OCI-LY1 (cell line): ENCODE data around the gene AIFM1.

Source experiments
- H2AFZ ChIP-seq: fragments of 200-600 bp; sonication (generic), shearing (Covaris generic); 2 replicates; pipeline ENCODE4 v1.6.0; 2014; ENCODE audit warnings: antibody characterized with exemption, mild to moderate bottlenecking, low read length
- H3F3A ChIP-seq: fragments of 200-600 bp; sonication (generic), shearing (Covaris generic); 2 replicates; pipeline ENCODE4 v1.6.0; 2014; ENCODE audit warnings: mild to moderate bottlenecking, antibody characterized with exemption, low read length, moderate library complexity; ENCODE audit not compliant: insufficient read depth
- H3K27ac ChIP-seq: fragments of 200-600 bp; sonication (generic); 2 replicates; pipeline ENCODE4 v1.5.1; 2014; ENCODE audit warnings: low read length, mixed run types, mild to moderate bottlenecking, low read depth; ENCODE audit not compliant: poor library complexity, severe bottlenecking
- H3K27me3 ChIP-seq: fragments of 200-600 bp; sonication (generic); 2 replicates; pipeline ENCODE4 v1.6.0; 2014; ENCODE audit warnings: antibody characterized with exemption, mild to moderate bottlenecking, low read length, moderate library complexity; ENCODE audit not compliant: insufficient read depth
- H3K36me3 ChIP-seq: fragments of 200-600 bp; sonication (generic); 2 replicates; pipeline ENCODE4 v1.6.1; 2014; ENCODE audit warnings: mild to moderate bottlenecking, antibody characterized with exemption, low read length, moderate library complexity, mixed read lengths; ENCODE audit not compliant: insufficient read depth
- H3K4me1 ChIP-seq: fragments of 200-600 bp; sonication (generic); 2 replicates; pipeline ENCODE4 v1.5.1; 2014; ENCODE audit warnings: mild to moderate bottlenecking, low read length, moderate library complexity; ENCODE audit not compliant: insufficient read depth, severe bottlenecking
- H3K4me2 ChIP-seq: fragments of 200-600 bp; sonication (generic), shearing (Covaris generic); 2 replicates; pipeline ENCODE4 v1.6.1; 2014; ENCODE audit warnings: low read length
- H3K4me3 ChIP-seq: fragments of 200-600 bp; sonication (generic); 2 replicates; pipeline ENCODE4 v1.5.1; 2014; ENCODE audit warnings: low read length, low read depth, mild to moderate bottlenecking, mixed read lengths; ENCODE audit not compliant: poor library complexity, severe bottlenecking
- H3K79me2 ChIP-seq: fragments of 200-600 bp; shearing (Covaris generic); 2 replicates; pipeline ENCODE4 v1.6.1; 2016; ENCODE audit warnings: mixed run types, low read length, mixed read lengths; ENCODE audit not compliant: insufficient read depth
- H3K9ac ChIP-seq: fragments of 200-600 bp; sonication (generic), shearing (Covaris generic); 2 replicates; pipeline ENCODE4 v1.6.1; 2014; ENCODE audit warnings: mild to moderate bottlenecking, low read length, mixed read lengths
- H3K9me2 ChIP-seq: fragments of 200-600 bp; sonication (generic), shearing (Covaris generic); 2 replicates; pipeline ENCODE4 v1.6.1; 2014; ENCODE audit warnings: low read depth, mild to moderate bottlenecking, low read length, mixed read lengths
- H3K9me3 ChIP-seq: fragments of 200-600 bp; shearing (Covaris generic); 2 replicates; pipeline ENCODE4 v1.6.1; 2014; ENCODE audit warnings: low read length, mixed read lengths
- H4K20me1 ChIP-seq: fragments of 200-600 bp; sonication (generic), shearing (Covaris generic); 2 replicates; pipeline ENCODE4 v1.6.0; 2016; ENCODE audit warnings: mild to moderate bottlenecking, low read length; ENCODE audit not compliant: insufficient read depth
- EZH2 ChIP-seq: fragments of 200-600 bp; sonication (generic), shearing (Covaris generic); IDR thresholded peaks from 2 replicates; pipeline ENCODE4 v1.8.0; 2017; ENCODE audit warnings: borderline replicate concordance, mixed run types, mild to moderate bottlenecking, antibody characterized with exemption, low read length, moderate library complexity, mixed read lengths
- TF ChIP-seq, protein P1 (sequence below): fragments of 200-600 bp; sonication (generic), shearing (Covaris generic); IDR thresholded peaks from 2 replicates; pipeline ENCODE4 v1.5.1; 2017; ENCODE audit warnings: mild to moderate bottlenecking, antibody characterized with exemption, low read length, moderate library complexity, mixed read lengths

Gene AIFM1

DNA sequence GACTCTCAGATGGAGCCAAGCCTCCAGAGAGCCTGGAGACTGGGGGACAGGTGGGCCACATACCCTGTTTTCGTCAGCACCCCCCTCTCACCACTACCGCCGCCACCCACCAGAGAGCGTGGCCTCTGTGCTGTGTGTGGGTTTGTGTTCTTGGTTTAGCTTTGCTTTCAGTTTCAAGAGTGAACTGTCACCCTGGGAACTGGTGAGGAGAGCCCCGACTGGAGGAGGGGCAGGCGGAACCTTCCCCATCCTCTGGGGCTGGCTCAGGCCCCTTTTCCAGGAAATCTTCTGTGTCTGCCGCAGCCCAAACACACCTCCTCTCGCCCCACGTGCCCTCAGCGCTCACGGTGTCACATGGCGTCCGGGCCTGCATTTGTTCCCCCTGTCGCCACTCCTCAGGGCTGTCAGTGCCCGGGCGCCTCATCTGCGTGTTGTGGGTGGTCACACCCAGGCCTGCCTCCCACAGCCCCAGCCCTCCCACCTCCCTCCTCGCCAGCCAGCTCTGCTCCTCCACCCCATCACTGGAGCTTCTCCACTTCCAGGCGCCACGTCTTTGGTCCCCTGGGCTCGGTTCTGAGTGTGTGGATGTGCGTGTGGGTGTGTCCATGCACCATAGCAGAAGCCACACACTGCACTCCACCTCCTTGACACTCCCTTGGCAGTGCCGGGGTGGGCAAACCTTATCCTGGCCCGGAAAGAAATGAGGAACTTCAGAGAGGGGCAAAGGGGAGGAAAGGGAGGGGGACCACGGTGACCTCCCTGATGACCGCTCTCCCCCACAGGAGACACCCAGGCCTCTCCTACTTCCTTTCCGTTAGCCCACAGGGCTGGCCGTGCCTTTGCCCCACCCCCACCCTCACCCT lies 83.2 kb downstream of the AIFM1 start:
- Histone ChIP-seq H4K20me1 (no peaks in the 10 kb centered on the region), H3K9me3 (no peaks in the 10 kb centered on the region), H3K4me1 (peaks cover 59% of the 10 kb centered on the region), H3K36me3 (peaks cover 7% of the 10 kb centered on the region; the same call in 1 of the 2 replicates), H3K79me2 (no peaks in the 10 kb centered on the region), H2AFZ (no peak overlapping the region), H3K4me2 (peak overlapping the region; percentile 57), H3K9me2 (no peaks in the 10 kb centered on the region), H3K27ac (peak overlapping the region; percentile 98), H3K27me3 (no peaks in the 10 kb centered on the region), H3K4me3 (peak overlapping the region; percentile 27), H3K9ac (peak overlapping the region; percentile 16; the same call in 1 of the 2 replicates), H3F3A (no peaks in the 10 kb centered on the region)
- no peak for TF ChIP-seq EZH2
- TF ChIP-seq, protein P1, sequence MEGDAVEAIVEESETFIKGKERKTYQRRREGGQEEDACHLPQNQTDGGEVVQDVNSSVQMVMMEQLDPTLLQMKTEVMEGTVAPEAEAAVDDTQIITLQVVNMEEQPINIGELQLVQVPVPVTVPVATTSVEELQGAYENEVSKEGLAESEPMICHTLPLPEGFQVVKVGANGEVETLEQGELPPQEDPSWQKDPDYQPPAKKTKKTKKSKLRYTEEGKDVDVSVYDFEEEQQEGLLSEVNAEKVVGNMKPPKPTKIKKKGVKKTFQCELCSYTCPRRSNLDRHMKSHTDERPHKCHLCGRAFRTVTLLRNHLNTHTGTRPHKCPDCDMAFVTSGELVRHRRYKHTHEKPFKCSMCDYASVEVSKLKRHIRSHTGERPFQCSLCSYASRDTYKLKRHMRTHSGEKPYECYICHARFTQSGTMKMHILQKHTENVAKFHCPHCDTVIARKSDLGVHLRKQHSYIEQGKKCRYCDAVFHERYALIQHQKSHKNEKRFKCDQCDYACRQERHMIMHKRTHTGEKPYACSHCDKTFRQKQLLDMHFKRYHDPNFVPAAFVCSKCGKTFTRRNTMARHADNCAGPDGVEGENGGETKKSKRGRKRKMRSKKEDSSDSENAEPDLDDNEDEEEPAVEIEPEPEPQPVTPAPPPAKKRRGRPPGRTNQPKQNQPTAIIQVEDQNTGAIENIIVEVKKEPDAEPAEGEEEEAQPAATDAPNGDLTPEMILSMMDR = peak; percentile 28; the same call in 1 of the 2 replicates

DNA sequence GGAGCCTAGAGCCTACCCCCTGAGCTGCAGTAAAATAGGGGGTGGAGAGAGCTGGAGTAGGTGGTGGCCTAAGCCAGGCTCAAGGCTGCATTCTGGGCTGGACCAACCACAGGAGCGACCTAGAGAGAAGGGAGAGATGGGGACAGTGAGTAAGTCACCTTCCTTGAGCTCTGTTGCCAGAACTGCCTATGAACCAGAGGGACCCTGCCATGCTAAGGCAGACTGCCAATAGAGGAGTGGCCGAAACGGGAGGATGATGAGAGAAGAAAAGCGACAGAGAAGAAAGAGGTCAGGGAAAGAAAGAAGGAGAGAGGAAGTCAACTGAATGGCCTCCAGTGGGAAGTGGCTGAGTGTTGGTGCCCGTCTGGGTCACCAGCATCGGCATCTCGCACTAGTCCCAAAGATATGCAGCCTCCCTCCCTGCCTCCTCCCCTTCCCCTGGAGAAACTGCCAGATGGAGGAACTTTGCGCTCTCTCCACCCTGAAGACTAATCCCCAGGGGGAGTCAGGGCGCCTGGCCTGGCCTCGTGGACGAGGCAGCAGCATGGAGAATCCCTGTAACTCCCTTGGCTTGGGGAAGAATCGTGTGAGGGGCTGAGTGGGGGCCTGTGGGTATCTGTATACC lies 84.1 kb downstream of the AIFM1 start:
- no peaks in the 10 kb centered on the region for H3K79me2 ChIP-seq
- H3K4me3 ChIP-seq = no peak overlapping the region
- H3K9ac ChIP-seq = peak overlapping the region; percentile 16; the same call in 1 of the 2 replicates
- no peaks in the 10 kb centered on the region for H3K9me2 ChIP-seq
- 0 out of 2 replicates have a peak overlapping the region, but pooled peaks have one; percentile 57 for H3K4me2 ChIP-seq
- no peaks in the 10 kb centered on the region for H3K9me3 ChIP-seq
- TF ChIP-seq, protein P1 = no peak
- TF ChIP-seq EZH2 = no peak
- peak overlapping the region; percentile 98 for H3K27ac ChIP-seq
- no peaks in the 10 kb centered on the region for H3F3A ChIP-seq
- no peaks in the 10 kb centered on the region for H3K27me3 ChIP-seq
- peaks cover 11% of the 10 kb centered on the region; the same call in 1 of the 2 replicates for H3K36me3 ChIP-seq
- H2AFZ ChIP-seq = no peak overlapping the region
- no peaks in the 10 kb centered on the region for H4K20me1 ChIP-seq
- peaks cover 49% of the 10 kb centered on the region for H3K4me1 ChIP-seq

DNA sequence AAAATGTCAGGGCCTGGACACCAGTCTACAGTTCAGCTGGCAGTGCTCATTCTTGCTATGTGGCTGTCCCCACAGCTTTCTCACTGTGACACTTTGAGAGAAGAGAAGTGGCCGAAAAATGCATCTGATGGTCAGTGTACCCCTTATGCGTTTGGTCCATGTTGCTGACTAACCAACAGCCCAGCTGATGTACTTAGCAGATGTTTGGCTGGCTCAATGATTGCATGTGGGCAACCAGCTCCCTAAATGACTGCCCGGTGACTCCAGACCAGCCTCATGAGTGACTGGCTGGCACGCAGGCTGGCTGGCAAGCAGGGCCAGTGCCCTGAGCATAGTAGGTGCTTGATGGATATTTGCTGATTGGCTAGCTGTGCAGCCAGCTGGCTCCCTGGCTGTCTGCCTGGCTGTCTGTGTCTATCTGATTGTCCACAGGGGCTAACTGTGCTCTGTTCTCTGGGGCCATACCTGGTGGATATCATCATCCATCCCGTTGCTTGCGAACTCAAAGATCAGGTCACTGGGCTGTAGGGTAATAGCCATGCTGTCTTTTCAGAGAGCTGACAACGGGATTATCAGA lies 84.8 kb downstream of the AIFM1 start:
- no peaks in the 10 kb centered on the region for H3F3A ChIP-seq
- H2AFZ ChIP-seq = no peak overlapping the region
- no peak overlapping the region for H3K4me3 ChIP-seq
- no peaks in the 10 kb centered on the region for H3K27me3 ChIP-seq
- TF ChIP-seq, protein P1 = no peak
- no peak for TF ChIP-seq EZH2
- peak overlapping the region; percentile 98 for H3K27ac ChIP-seq
- H3K9me2 ChIP-seq = no peaks in the 10 kb centered on the region
- H3K4me2 ChIP-seq = no peak overlapping the region
- peaks cover 43% of the 10 kb centered on the region for H3K4me1 ChIP-seq
- no peaks in the 10 kb centered on the region for H3K79me2 ChIP-seq
- H3K9ac ChIP-seq = no peak overlapping the region
- no peaks in the 10 kb centered on the region for H3K9me3 ChIP-seq
- no peaks in the 10 kb centered on the region for H4K20me1 ChIP-seq
- peaks cover 11% of the 10 kb centered on the region; the same call in 1 of the 2 replicates for H3K36me3 ChIP-seq
